ENCODE data around the gene ZRANB3. TPM values are rescaled to one million over a fixed set of nuclear protein-coding genes. Genes with fewer than 3 reads are reported as not detected.
"Not testable (repeated sequence)": the region's sequence is repeated elsewhere in the genome, so short reads cannot be mapped to it uniquely, and the experiment has no call there.

ZRANB3 gene
- total RNA-seq, 1 donor from 2014 or later = 1.4 TPM

DNA sequence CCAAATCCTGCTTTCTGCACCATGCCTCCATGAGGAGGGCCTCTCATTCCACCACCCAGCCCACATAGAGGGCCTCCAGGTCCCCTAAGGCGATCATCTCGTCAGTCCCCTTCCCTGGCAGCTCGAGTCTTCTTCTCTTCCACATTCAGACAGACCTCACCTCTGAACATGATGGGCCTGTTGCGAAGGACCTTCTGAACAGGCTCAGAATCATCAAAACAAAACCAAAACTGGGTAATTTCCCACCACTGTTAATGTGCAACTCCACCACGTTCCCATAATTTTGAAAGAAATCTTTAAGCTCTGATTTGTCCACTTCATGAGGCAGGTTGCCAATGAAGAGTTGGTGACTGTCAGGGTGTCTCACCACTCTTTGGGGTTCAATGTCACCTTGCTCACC is 20.4 kb downstream of the ZRANB3 start:
- TF ChIP-seq CTCF (IDR thresholded peaks at IDR 0.05; ENCODE audit: borderline replicate concordance) = no peak
- intact Hi-C loops (cut with micrococcal nuclease) = no loop called here
- H3K4me1 ChIP-seq = no peaks in the 10 kb centered on the region
- H3K27ac ChIP-seq (replicated peaks) = no peak overlapping the region
- H3K36me3 ChIP-seq = no peaks in the 10 kb centered on the region
- H3K9me3 ChIP-seq (replicated peaks) = peaks cover 55% of the 10 kb centered on the region
- no peaks in the 10 kb centered on the region for H3K27me3 ChIP-seq (ENCODE audit: low read depth)
- H3K4me3 ChIP-seq = no peak overlapping the region
- no peak for DNase-seq

- Histone ChIP-seq H3K4me3 (no peak overlapping the region), H3K9me3 (replicated peaks) (peaks cover 8% of the 10 kb centered on the region), H3K27me3 (ENCODE audit: low read depth) (no peaks in the 10 kb centered on the region), H3K36me3 (peaks cover 6% of the 10 kb centered on the region), H3K27ac (replicated peaks) (no peak overlapping the region), H3K4me1 (no peaks in the 10 kb centered on the region)
- intact Hi-C loops (cut with micrococcal nuclease) = no loop called here
- DNase-seq = no peak
- no peak for TF ChIP-seq CTCF (IDR thresholded peaks at IDR 0.05; ENCODE audit: borderline replicate concordance)
These were observed 26.2 kb downstream of the ZRANB3 start for GRCh38 chr2:135504811-135505210.

DNA sequence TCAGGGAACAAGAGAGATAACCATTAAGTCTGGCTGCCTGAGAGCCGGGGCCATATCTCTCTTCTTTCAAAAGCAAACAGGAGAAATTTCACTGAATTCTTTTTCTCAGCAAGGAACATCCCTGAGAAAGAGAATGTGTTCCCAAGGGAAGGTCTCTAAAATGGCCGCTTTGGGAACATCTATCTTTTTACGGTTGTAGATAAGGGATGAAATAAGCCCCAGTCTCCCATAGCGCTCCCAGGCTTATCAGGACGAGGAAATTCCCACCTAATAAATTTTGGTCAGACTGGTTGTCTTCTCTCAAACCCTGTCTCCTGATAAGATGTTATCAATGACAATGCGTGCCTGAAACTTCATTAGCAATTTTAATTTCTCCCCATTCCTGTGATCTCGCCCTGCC is 32.4 kb downstream of the ZRANB3 start:
- peaks cover 28% of the 10 kb centered on the region for H3K36me3 ChIP-seq
- peaks cover 37% of the 10 kb centered on the region for H3K9me3 ChIP-seq (replicated peaks)
- intact Hi-C loops (cut with micrococcal nuclease); H3K4me3 ChIP-seq; H3K27me3 ChIP-seq (ENCODE audit: low read depth); H3K27ac ChIP-seq (replicated peaks); H3K4me1 ChIP-seq; DNase-seq: not testable (repeated sequence)

GRCh38 chr2:135494917-135495316 is 36.1 kb downstream of the ZRANB3 start:
- peaks cover 29% of the 10 kb centered on the region for H3K9me3 ChIP-seq (replicated peaks)
- no peak for DNase-seq
- H3K36me3 ChIP-seq = peaks cover 29% of the 10 kb centered on the region
- no peak for TF ChIP-seq CTCF (IDR thresholded peaks at IDR 0.05; ENCODE audit: borderline replicate concordance)
- no peak overlapping the region for H3K4me3 ChIP-seq
- H3K4me1 ChIP-seq = no peaks in the 10 kb centered on the region
- intact Hi-C loops (cut with micrococcal nuclease) = no loop called here
- H3K27me3 ChIP-seq (ENCODE audit: low read depth) = no peaks in the 10 kb centered on the region
- no peak overlapping the region for H3K27ac ChIP-seq (replicated peaks)

DNA sequence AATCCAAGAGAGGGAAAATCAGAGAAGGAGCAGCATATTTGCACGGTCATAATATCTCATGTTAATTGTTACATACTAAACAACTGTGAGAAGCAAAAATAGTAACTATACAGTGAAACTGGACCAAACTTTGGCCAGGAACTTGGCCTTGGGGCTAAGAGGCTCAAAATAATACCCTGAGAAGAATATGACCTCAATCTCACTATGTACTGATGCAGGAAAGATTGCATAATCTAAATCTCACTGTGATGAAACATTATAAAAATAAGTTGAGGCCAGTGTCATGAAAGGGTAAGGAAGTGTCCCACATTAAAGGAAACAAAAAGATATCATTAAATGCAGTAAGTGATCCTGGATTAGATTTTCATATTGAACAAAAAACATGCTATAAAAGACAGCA is 36.5 kb downstream of the ZRANB3 start:
- Histone ChIP-seq H3K4me1 (no peaks in the 10 kb centered on the region), H3K36me3 (peaks cover 25% of the 10 kb centered on the region), H3K9me3 (replicated peaks) (peaks cover 25% of the 10 kb centered on the region), H3K4me3 (no peak overlapping the region), H3K27me3 (ENCODE audit: low read depth) (no peaks in the 10 kb centered on the region), H3K27ac (replicated peaks) (no peak overlapping the region)
- intact Hi-C loops (cut with micrococcal nuclease) = no loop called here
- no peak for TF ChIP-seq CTCF (IDR thresholded peaks at IDR 0.05; ENCODE audit: borderline replicate concordance)
- no peak for DNase-seq

DNA sequence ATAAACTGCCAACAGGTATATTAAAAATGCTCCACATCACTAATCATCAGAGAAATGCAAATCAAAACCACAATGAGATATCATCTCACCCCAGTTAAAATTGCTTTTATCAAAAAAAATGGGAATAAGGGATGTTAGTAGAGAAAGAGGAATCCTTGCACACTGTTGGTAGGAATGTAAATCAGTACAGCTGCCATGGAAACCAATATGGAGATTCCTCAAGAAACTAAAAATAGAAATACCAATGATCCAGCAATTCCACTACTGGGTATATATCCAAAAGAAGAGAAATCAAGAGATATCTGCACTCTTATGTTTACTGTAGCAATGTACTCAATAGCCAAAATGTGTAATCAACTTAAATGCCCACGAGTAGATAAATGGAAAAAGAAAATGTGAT is 40.6 kb downstream of the ZRANB3 start:
- Histone ChIP-seq H3K27ac (replicated peaks) (no peak overlapping the region), H3K4me3 (no peak overlapping the region), H3K4me1 (no peaks in the 10 kb centered on the region), H3K9me3 (replicated peaks) (peaks cover 13% of the 10 kb centered on the region), H3K27me3 (ENCODE audit: low read depth) (no peaks in the 10 kb centered on the region), H3K36me3 (peaks cover 29% of the 10 kb centered on the region)
- no peak for TF ChIP-seq CTCF (IDR thresholded peaks at IDR 0.05; ENCODE audit: borderline replicate concordance)
- DNase-seq = no peak
- intact Hi-C loops (cut with micrococcal nuclease) = no loop called here
